ENCODE results near the gene CFL2.

CFL2 gene

GRCh38 chr14:34721129-34721528, 6.7 kb upstream of the CFL2 start:
- H3K4me1 ChIP-seq (ENCODE audit: insufficient read depth, low read length) = no peaks in the 10 kb centered on the region
- no peak overlapping the region for H3K9ac ChIP-seq (ENCODE audit: low read depth, low read length)
- H3K36me3 ChIP-seq (ENCODE audit: insufficient read depth, low read length) = no peaks in the 10 kb centered on the region
- no peaks in the 10 kb centered on the region for H3K9me3 ChIP-seq (ENCODE audit: control insufficient read depth, insufficient read depth, low read length)

DNA sequence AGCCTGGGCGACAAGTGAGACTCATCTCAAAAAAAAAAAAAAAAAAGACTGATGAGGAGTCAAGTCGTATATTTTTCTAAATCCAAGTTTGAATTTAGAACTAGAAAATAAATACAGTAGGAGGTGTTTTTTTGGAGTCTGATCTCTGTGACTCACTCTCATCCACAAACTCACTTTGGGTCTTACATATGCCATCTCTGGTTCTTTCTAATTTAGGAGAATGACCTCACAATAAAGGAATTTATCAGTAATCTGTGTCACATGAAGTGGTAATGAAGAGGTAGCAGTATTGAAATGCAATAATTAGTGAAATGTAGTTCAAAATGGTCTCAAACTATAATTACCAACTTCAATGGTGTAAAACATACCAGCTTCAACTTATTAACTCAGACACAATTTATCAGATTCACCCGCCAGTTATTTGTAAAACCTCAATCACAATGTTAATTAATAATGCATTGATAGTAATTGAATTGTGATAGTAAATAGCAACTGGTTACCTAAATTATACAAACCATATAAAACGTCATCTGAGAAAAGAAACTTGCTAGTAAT, 4.4 kb upstream of the CFL2 start:
- H3K36me3 ChIP-seq (ENCODE audit: insufficient read depth, low read length) = no peaks in the 10 kb centered on the region
- H3K9ac ChIP-seq (ENCODE audit: low read depth, low read length) = no peak overlapping the region
- no peaks in the 10 kb centered on the region for H3K9me3 ChIP-seq (ENCODE audit: control insufficient read depth, insufficient read depth, low read length)
- no peaks in the 10 kb centered on the region; the same call in 1 of the 2 replicates for H3K4me1 ChIP-seq (ENCODE audit: insufficient read depth, low read length)

GRCh38 chr14:34715127-34715863, 902 bp upstream of the CFL2 start:
- Histone ChIP-seq H3K9me3 (ENCODE audit: control insufficient read depth, insufficient read depth, low read length) (no peaks in the 10 kb centered on the region), H3K9ac (ENCODE audit: low read depth, low read length) (peak overlapping the region; percentile 97; the same call in 1 of the 2 replicates), H3K36me3 (ENCODE audit: insufficient read depth, low read length) (peaks cover 8% of the 10 kb centered on the region; the same call in 1 of the 2 replicates), H3K4me1 (ENCODE audit: insufficient read depth, low read length) (peaks cover 4% of the 10 kb centered on the region; the same call in 1 of the 2 replicates)

- Histone ChIP-seq H3K9ac (ENCODE audit: low read depth, low read length) (peak overlapping the region; percentile 97), H3K4me1 (ENCODE audit: insufficient read depth, low read length) (peaks cover 4% of the 10 kb centered on the region; the same call in 1 of the 2 replicates), H3K36me3 (ENCODE audit: insufficient read depth, low read length) (peaks cover 8% of the 10 kb centered on the region; the same call in 1 of the 2 replicates), H3K9me3 (ENCODE audit: control insufficient read depth, insufficient read depth, low read length) (no peaks in the 10 kb centered on the region)
Observed at GRCh38 chr14:34713681-34714319, 593 bp downstream of the CFL2 start.

GRCh38 chr14:34713122-34713680, 1.2 kb downstream of the CFL2 start:
- Histone ChIP-seq H3K9me3 (ENCODE audit: control insufficient read depth, insufficient read depth, low read length) (no peaks in the 10 kb centered on the region), H3K9ac (ENCODE audit: low read depth, low read length) (peak overlapping the region; percentile 97), H3K36me3 (ENCODE audit: insufficient read depth, low read length) (peaks cover 8% of the 10 kb centered on the region; the same call in 1 of the 2 replicates), H3K4me1 (ENCODE audit: insufficient read depth, low read length) (peaks cover 4% of the 10 kb centered on the region; the same call in 1 of the 2 replicates)

DNA sequence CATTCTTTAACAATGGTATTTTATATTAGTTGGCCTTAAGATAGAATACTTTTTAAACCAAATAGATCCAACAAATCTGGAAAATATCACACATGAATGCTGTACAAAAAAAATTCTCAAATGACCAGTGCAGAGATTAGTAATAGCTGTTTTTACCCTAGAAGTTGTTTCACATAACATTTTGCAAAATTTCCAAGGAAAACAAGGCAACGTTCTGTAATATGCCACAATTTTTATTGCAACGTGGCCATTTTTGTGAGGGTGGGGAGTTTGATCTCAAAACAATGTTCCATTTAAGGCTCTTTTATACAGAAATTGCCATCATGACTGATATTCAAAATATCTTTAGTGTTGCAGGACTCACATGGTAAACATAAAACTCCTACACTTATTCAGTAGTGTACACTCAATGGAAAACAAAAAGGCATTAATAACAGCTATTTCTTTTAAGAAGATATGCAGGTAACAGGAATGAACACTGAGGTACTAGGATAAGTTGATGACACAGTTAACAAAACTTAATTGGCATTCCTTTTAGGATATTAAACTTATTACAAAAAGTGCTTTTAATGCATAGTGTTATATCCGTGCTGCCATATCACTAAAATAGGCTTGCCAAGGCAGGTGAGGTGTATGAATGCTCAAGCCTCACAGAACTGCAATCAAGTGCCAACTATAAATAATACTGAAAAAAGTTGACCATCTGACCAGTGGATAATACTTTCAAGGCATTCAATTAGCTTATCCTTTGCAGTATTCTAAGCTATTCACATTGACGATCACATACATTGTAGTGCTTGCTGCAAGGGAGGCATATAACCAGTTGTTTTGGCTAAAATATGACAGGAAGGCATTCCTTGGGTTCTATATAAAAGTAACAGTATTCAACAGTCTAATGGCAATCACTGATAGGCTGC, 2.3 kb downstream of the CFL2 start:
- H3K9me3 ChIP-seq (ENCODE audit: control insufficient read depth, insufficient read depth, low read length) = no peaks in the 10 kb centered on the region
- peaks cover 4% of the 10 kb centered on the region; the same call in 1 of the 2 replicates for H3K4me1 ChIP-seq (ENCODE audit: insufficient read depth, low read length)
- H3K36me3 ChIP-seq (ENCODE audit: insufficient read depth, low read length) = peaks cover 8% of the 10 kb centered on the region; the same call in 1 of the 2 replicates
- H3K9ac ChIP-seq (ENCODE audit: low read depth, low read length) = no peak overlapping the region

GRCh38 chr14:34711169-34711568, 3.2 kb downstream of the CFL2 start:
- H3K4me1 ChIP-seq (ENCODE audit: insufficient read depth, low read length) = peaks cover 4% of the 10 kb centered on the region; the same call in 1 of the 2 replicates

GRCh38 chr14:34710744-34711143, 3.6 kb downstream of the CFL2 start:
- Histone ChIP-seq H3K9ac (ENCODE audit: low read depth, low read length) (no peak overlapping the region), H3K36me3 (ENCODE audit: insufficient read depth, low read length) (peaks cover 8% of the 10 kb centered on the region; the same call in 1 of the 2 replicates), H3K9me3 (ENCODE audit: control insufficient read depth, insufficient read depth, low read length) (no peaks in the 10 kb centered on the region), H3K4me1 (ENCODE audit: insufficient read depth, low read length) (peaks cover 4% of the 10 kb centered on the region; the same call in 1 of the 2 replicates)

More at GRCh38 chr14:34711169-34711568, 3.2 kb downstream of the CFL2 start:
- H3K9me3 ChIP-seq (ENCODE audit: control insufficient read depth, insufficient read depth, low read length) = no peaks in the 10 kb centered on the region
- peaks cover 8% of the 10 kb centered on the region; the same call in 1 of the 2 replicates for H3K36me3 ChIP-seq (ENCODE audit: insufficient read depth, low read length)
- H3K9ac ChIP-seq (ENCODE audit: low read depth, low read length) = no peak overlapping the region

- Histone ChIP-seq H3K36me3 (ENCODE audit: insufficient read depth, low read length) (peaks cover 8% of the 10 kb centered on the region; the same call in 1 of the 2 replicates), H3K4me1 (ENCODE audit: insufficient read depth, low read length) (0 out of 2 replicates have a peak, but pooled peaks cover 4% of the 10 kb centered on the region), H3K9ac (ENCODE audit: low read depth, low read length) (no peak overlapping the region), H3K9me3 (ENCODE audit: control insufficient read depth, insufficient read depth, low read length) (no peaks in the 10 kb centered on the region)
Observed at GRCh38 chr14:34710006-34710405, 4.4 kb downstream of the CFL2 start.

DNA sequence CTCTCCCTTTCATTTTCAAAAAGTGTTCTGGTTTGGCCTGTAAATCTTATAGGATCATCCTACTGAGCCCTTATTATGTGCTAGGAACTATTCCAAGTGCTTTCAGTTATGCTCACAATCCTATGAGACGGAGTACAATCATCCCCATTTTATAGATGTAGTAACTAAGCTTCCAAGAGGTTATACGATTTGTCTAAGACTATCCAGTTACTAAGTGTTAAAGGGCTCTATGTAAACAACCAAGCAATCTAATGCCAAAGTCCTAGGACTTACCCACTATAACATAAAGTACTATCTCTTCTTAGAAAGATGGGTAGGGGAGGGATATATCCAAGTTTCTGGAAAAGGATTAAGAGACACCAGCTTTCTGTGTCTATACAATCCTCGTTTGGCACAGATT, 6.7 kb downstream of the CFL2 start:
- Histone ChIP-seq H3K9me3 (ENCODE audit: control insufficient read depth, insufficient read depth, low read length) (no peaks in the 10 kb centered on the region), H3K36me3 (ENCODE audit: insufficient read depth, low read length) (peaks cover 8% of the 10 kb centered on the region; the same call in 1 of the 2 replicates), H3K4me1 (ENCODE audit: insufficient read depth, low read length) (no peaks in the 10 kb centered on the region), H3K9ac (ENCODE audit: low read depth, low read length) (no peak overlapping the region)

DNA sequence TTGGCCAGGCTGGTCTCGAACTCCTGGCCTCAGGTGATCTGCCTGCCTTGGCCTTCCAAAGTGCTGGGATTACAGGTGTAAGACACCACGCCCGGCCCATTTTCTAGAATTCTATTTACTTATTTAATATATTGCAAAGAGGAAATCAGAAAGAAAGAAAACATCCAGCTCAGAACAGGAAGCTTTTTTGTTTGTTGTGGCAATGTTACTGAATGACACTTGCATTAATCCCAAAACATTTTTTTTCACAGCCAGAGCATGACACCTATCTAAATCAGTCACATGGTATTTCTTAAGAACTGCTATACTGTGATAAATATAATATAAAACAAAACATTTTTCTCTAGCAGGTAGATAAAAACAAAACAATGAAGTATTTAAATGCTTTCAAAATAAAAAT, 12.6 kb downstream of the CFL2 start:
- Histone ChIP-seq H3K9me3 (ENCODE audit: control insufficient read depth, insufficient read depth, low read length) (no peaks in the 10 kb centered on the region), H3K9ac (ENCODE audit: low read depth, low read length) (no peak overlapping the region)

GRCh38 chr14:34700622-34701130, 13.7 kb downstream of the CFL2 start:
- H3K9ac ChIP-seq (ENCODE audit: low read depth, low read length) = no peak overlapping the region
- no peaks in the 10 kb centered on the region for H3K36me3 ChIP-seq (ENCODE audit: insufficient read depth, low read length)
- H3K4me1 ChIP-seq (ENCODE audit: insufficient read depth, low read length) = no peaks in the 10 kb centered on the region
- no peaks in the 10 kb centered on the region for H3K9me3 ChIP-seq (ENCODE audit: control insufficient read depth, insufficient read depth, low read length)

More for the DNA sequence above, 12.6 kb downstream of the CFL2 start:
- Histone ChIP-seq H3K36me3 (ENCODE audit: insufficient read depth, low read length) (no peaks in the 10 kb centered on the region), H3K4me1 (ENCODE audit: insufficient read depth, low read length) (no peaks in the 10 kb centered on the region)

- Histone ChIP-seq H3K4me1 (ENCODE audit: insufficient read depth, low read length) (no peaks in the 10 kb centered on the region), H3K9ac (ENCODE audit: low read depth, low read length) (no peak overlapping the region), H3K36me3 (ENCODE audit: insufficient read depth, low read length) (no peaks in the 10 kb centered on the region), H3K9me3 (ENCODE audit: control insufficient read depth, insufficient read depth, low read length) (no peaks in the 10 kb centered on the region)
Observed at GRCh38 chr14:34699873-34700621, 14.3 kb downstream of the CFL2 start.
